ENCODE measurements around the gene DIDO1.
"Not testable (repeated sequence)": the region's sequence is repeated elsewhere in the genome, so short reads cannot be mapped to it uniquely, and the experiment has no call there.

DIDO1 gene

GRCh38 chr20:62962891-62963613 lies 36.7 kb upstream of the DIDO1 start:
- DNase-seq (ENCODE audit: insufficient read length, low spot score) (no peak), FAIRE-seq (no peak)

- DNase-seq (ENCODE audit: insufficient read length, low spot score) (no peak), FAIRE-seq (no peak)
These were observed 36.0 kb upstream of the DIDO1 start for GRCh38 chr20:62962221-62962879.

- DNase-seq (ENCODE audit: insufficient read length, low spot score) (no peak), FAIRE-seq (peak; percentile 26)
These were observed 35.5 kb upstream of the DIDO1 start for GRCh38 chr20:62961799-62962198.

GRCh38 chr20:62961310-62961783 lies 35.0 kb upstream of the DIDO1 start:
- peak; percentile 33 for FAIRE-seq
- DNase-seq (ENCODE audit: insufficient read length, low spot score) = peak; percentile 48

- DNase-seq (ENCODE audit: insufficient read length, low spot score) = not testable (repeated sequence)
- FAIRE-seq = peak; percentile 23
These were observed 34.4 kb upstream of the DIDO1 start for GRCh38 chr20:62960446-62961309.

GRCh38 chr20:62959998-62960436 lies 33.7 kb upstream of the DIDO1 start:
- FAIRE-seq = peak; percentile 74
- no peak for DNase-seq (ENCODE audit: insufficient read length, low spot score)

- no peak for FAIRE-seq
- DNase-seq (ENCODE audit: insufficient read length, low spot score) = no peak
These were observed 33.0 kb upstream of the DIDO1 start for GRCh38 chr20:62959101-62959971.

GRCh38 chr20:62958388-62959100 lies 32.2 kb upstream of the DIDO1 start:
- DNase-seq (ENCODE audit: insufficient read length, low spot score) (no peak), FAIRE-seq (no peak)

GRCh38 chr20:62957136-62958117 lies 31.1 kb upstream of the DIDO1 start:
- DNase-seq (ENCODE audit: insufficient read length, low spot score) = no peak
- peak; percentile 100 for FAIRE-seq

- FAIRE-seq (no peak), DNase-seq (ENCODE audit: insufficient read length, low spot score) (no peak)
These were observed 30.3 kb upstream of the DIDO1 start for GRCh38 chr20:62956387-62957135.

GRCh38 chr20:62955519-62956386 lies 29.4 kb upstream of the DIDO1 start:
- DNase-seq (ENCODE audit: insufficient read length, low spot score) (no peak), FAIRE-seq (no peak)

- FAIRE-seq (no peak), DNase-seq (ENCODE audit: insufficient read length, low spot score) (no peak)
These were observed 27.8 kb upstream of the DIDO1 start for GRCh38 chr20:62953839-62954703.

- FAIRE-seq (no peak), DNase-seq (ENCODE audit: insufficient read length, low spot score) (no peak)
These were observed 26.9 kb upstream of the DIDO1 start for GRCh38 chr20:62952968-62953838.

- DNase-seq (ENCODE audit: insufficient read length, low spot score) = no peak
- FAIRE-seq = no peak
These were observed 26.2 kb upstream of the DIDO1 start, which contains the start of gene SLC17A9 for GRCh38 chr20:62952373-62952967. Gene SLC17A9 (plus strand): TSS chr20:62952709. CDS start chr20:62952831, 122 bp downstream.

Data from HTR-8/SVneo (cell line).